PC-9 (cell line): ENCODE results near the gene PLEKHA7.

ENCODE experiments used
- EZH2 ChIP-seq: fragments of 200-600 bp; sonication (generic); IDR thresholded peaks from 2 replicates; pipeline ENCODE4 v1.8.0; 2017; ENCODE audit warnings: antibody characterized with exemption, low read depth
- TF ChIP-seq, protein P1 (sequence below): fragments of 200-600 bp; sonication (generic); conservative IDR thresholded peaks from 2 replicates; pipeline ENCODE4 v1.6.1; 2017; ENCODE audit warnings: mixed run types, antibody characterized with exemption, mild to moderate bottlenecking, moderate library complexity

DNA sequence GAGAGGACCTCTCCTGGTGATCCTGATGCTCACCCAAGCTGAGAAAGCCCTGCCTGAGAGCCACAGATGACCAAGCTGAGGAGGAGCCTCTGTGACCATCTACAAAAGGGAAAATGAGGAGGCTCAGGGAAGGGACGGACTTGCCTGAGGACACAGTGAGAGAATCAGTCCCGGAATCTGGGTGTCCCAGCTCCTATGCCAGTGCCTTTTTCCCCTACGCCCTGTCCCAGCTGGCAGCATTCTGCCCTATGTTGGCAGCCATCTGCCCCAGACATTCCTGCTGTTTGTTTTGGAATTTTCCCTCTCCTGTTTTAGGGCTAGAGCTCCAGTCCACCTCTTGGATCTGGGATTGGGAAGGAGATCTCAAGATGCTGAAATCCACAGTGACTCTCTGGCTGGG, 221.2 kb downstream of the PLEKHA7 start:
- TF ChIP-seq, protein P1, sequence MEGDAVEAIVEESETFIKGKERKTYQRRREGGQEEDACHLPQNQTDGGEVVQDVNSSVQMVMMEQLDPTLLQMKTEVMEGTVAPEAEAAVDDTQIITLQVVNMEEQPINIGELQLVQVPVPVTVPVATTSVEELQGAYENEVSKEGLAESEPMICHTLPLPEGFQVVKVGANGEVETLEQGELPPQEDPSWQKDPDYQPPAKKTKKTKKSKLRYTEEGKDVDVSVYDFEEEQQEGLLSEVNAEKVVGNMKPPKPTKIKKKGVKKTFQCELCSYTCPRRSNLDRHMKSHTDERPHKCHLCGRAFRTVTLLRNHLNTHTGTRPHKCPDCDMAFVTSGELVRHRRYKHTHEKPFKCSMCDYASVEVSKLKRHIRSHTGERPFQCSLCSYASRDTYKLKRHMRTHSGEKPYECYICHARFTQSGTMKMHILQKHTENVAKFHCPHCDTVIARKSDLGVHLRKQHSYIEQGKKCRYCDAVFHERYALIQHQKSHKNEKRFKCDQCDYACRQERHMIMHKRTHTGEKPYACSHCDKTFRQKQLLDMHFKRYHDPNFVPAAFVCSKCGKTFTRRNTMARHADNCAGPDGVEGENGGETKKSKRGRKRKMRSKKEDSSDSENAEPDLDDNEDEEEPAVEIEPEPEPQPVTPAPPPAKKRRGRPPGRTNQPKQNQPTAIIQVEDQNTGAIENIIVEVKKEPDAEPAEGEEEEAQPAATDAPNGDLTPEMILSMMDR = no peak
- TF ChIP-seq EZH2 = no peak
